A673 (cell line): ENCODE data around the gene WDR7. TPM values are rescaled to one million over a fixed set of nuclear protein-coding genes. Genes with fewer than 3 reads are reported as not detected.

Experiments used
- BruUV-seq: library from RNA; stranded (reverse); fragments of 400-500 nt; replicated peaks from 2 replicates; lab custom pipeline; 2021; lab: Mats Ljungman, UMichigan
- CTCF ChIA-PET: fragments of 300-600 bp; sonication (Branson Sonifier 250); formaldehyde crosslinking; loops from one replicate; lab custom pipeline; 2022; ENCODE audit warnings: antibody characterized with exemption; lab: Charles Lee
- POLR2A ChIA-PET: fragments of 300-600 bp; sonication (Branson Sonifier 250); formaldehyde crosslinking; loops from one replicate; lab custom pipeline; 2022; ENCODE audit warnings: antibody characterized with exemption; ENCODE audit not compliant: low non-redundant PET; lab: Charles Lee
- DNase-seq: peaks from one replicate; pipeline ENCODE4 v3.0.0-alpha.2; 2015; ENCODE audit warnings: low spot score
- H3K27ac ChIP-seq: fragments of 200-600 bp; sonication (generic); 2 replicates; pipeline ENCODE4 v1.5.1; 2016; ENCODE audit warnings: mixed run types, low read depth, mild to moderate bottlenecking, mixed read lengths, antibody characterized with exemption, low read length; ENCODE audit not compliant: poor library complexity, severe bottlenecking
- H3K27me3 ChIP-seq: fragments of 200-600 bp; sonication (generic); replicated peaks from 2 replicates; pipeline ENCODE4 v1.6.1; 2017; ENCODE audit warnings: mixed run types, low read depth, mild to moderate bottlenecking, mixed read lengths, antibody characterized with exemption, low read length; ENCODE audit not compliant: insufficient read depth, poor library complexity
- H3K36me3 ChIP-seq: fragments of 200-600 bp; sonication (generic); 2 replicates; pipeline ENCODE4 v1.6.1; 2016; ENCODE audit warnings: mixed run types, mild to moderate bottlenecking, mixed read lengths, antibody characterized with exemption, low read length; ENCODE audit not compliant: insufficient read depth, poor library complexity, severe bottlenecking
- H3K4me1 ChIP-seq: fragments of 200-600 bp; sonication (generic); 2 replicates; pipeline ENCODE4 v1.6.1; 2017; ENCODE audit warnings: mixed run types, mild to moderate bottlenecking, mixed read lengths, antibody characterized with exemption, low read length; ENCODE audit not compliant: insufficient read depth, poor library complexity, severe bottlenecking
- H3K4me3 ChIP-seq: fragments of 200-600 bp; sonication (generic); 2 replicates; pipeline ENCODE4 v1.5.1; 2016; ENCODE audit warnings: low read depth, mixed run types, mild to moderate bottlenecking, mixed read lengths, low read length; ENCODE audit not compliant: poor library complexity, severe bottlenecking
- H3K9me3 ChIP-seq: fragments of 200-600 bp; sonication (generic); 2 replicates; pipeline ENCODE4 v1.6.1; 2016; ENCODE audit warnings: mixed run types, low read depth, mild to moderate bottlenecking, mixed read lengths, antibody characterized with exemption, low read length; ENCODE audit not compliant: poor library complexity, severe bottlenecking
- CTCF ChIP-seq: fragments of 300-800, 200-600 bp; sonication (generic); conservative IDR thresholded peaks from 2 replicates; pipeline ENCODE4 v1.5.1; 2017; ENCODE audit warnings: low read depth, mild to moderate bottlenecking, antibody characterized with exemption, low read length, moderate library complexity, mixed read lengths
- EZH2 ChIP-seq: fragments of 200-600 bp; sonication (generic); IDR thresholded peaks from 2 replicates; pipeline ENCODE4 v1.6.1; 2017; ENCODE audit warnings: borderline replicate concordance, low read depth, mild to moderate bottlenecking, mixed read lengths, antibody characterized with exemption, low read length; ENCODE audit not compliant: poor library complexity, severe bottlenecking
- intact Hi-C: fragments of 100-400 bp; cut with micrococcal nuclease; formaldehyde crosslinking; loops from one replicate; pipeline ENCODE4 v1.10.0; 2022; ENCODE audit not compliant: unreplicated experiment
- total RNA-seq: library from RNA; stranded (reverse); gene quantifications from 2 replicates; pipeline ENCODE4 v1.2.3, GENCODE V29; 2021

Gene WDR7
- total RNA-seq, 1 experiment from 2014 or later: 21.2 TPM

- intact Hi-C loops: no loop called here
- ChIA-PET CTCF (no interaction called here), POLR2A (no interaction called here)
- Histone ChIP-seq H3K36me3 (no peaks in the 10 kb centered on the region), H3K4me3 (no peak overlapping the region), H3K27me3 (peaks cover 4% of the 10 kb centered on the region), H3K9me3 (peaks cover 4% of the 10 kb centered on the region), H3K27ac (no peak overlapping the region), H3K4me1 (peaks cover 9% of the 10 kb centered on the region)
- no TSS peak for BruUV-seq
- DNase-seq: no peak
- TF ChIP-seq EZH2 (no peak), CTCF (no peak)
Measured at GRCh38 chr18:57086163-57086562, 435.0 kb downstream of the WDR7 start.

Other genes with a start within 250 kb of the WDR7 start
- 115 and 131 TPM in 2 replicates for gene TXNL1, start 12.8 kb upstream of the WDR7 start, total RNA-seq